HG02623 (cell line): ENCODE results near the gene EMP1.

Source experiments
- ATAC-seq: cut with Tn5 transposase; IDR thresholded peaks from one replicate; pipeline ENCODE4 v1.9.1; 2021; ENCODE audit warnings: moderate library complexity; ENCODE audit not compliant: unreplicated experiment

Gene EMP1

GRCh38 chr12:13218641-13219040 is 22.1 kb downstream of the EMP1 start:
- ATAC-seq: no peak

- ATAC-seq: no peak
Measured at GRCh38 chr12:13219320-13219719, 22.8 kb downstream of the EMP1 start.

DNA sequence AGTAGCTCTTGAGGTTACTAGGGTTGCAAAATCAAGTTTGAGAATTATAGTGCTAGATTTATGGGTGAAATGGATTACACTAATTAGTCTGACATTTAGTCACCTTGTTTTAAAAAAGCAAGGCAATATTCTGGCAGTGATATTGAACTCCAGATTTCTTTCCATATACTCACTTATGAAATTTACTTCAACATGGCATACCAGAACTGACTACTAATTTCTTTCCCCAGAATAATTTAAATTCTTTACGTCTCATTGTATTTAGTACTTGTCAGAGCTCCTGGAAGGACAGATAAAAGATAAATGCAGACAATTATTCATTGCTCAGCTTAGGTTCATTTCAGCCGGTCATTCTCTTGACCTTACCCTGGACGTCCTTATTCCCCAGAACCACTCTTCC is 24.3 kb downstream of the EMP1 start:
- ATAC-seq: no peak

DNA sequence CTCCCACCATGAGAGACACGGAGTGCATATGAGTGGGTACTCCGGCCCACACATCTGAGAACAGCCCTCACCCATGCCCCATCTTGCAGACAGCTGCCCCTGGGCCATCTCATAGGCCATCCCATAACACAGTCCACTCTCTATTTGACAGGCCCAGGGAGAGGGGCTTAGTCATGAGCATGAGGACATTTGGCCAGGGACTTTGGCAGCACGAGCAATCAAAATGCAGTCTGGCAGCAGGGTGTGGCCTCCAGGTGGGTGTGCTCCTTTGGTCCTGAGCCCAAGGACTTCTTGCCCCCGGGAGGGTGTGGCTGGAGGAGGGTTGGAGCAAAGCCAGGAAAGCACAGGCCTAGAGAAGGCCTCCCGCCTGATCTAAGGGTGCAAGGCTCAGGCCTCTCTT is 25.6 kb downstream of the EMP1 start:
- ATAC-seq: no peak

DNA sequence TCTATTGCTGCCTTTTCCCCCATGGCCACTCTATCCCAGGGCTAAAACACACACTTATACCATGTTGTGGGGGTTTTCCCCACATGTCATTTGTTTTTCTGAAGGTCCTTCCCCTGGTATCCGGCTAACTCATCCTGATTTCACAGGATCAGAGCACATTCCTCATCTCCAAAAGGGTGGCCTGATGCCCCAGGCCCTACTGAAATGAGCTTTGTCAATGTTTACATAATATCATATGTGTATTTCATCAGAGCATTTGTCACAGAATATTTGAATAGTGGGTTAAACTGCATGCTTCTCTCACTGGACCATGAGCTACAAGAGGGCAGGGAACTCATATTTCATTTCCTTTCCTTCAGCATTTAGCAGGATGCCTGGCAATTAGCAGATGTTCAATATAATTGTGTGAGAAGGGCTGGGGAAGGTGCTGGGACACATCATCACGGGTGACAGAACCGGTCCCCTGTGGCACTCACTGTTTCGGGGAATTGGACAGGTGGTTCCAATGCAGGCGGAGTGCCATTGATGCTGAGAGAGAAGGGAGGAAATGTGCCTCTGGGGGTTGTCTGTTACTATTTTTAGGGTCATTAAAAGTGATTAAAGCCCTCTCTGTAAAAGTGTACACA is 26.8 kb downstream of the EMP1 start:
- no peak for ATAC-seq

GRCh38 chr12:13223941-13224340 is 27.4 kb downstream of the EMP1 start:
- ATAC-seq: no peak

DNA sequence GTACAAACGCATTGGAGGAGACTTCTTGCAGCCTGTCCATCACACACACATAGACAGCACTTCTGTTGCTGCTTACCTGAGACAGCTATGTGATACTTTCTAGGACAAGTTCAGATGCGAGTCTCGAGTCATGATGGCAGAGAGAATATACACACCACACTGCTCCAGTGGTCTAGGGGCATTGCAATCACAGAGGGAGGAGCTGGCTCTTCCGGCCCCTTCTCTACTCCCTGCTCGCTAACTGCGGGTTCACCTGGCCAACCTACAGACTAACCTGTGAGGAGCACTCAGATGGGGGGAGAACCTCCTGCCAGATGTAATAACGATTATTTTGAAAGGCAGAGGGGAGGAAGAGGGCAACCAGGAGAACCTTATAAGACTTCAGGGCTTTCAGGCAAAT is 30.7 kb downstream of the EMP1 start:
- ATAC-seq: no peak

GRCh38 chr12:13228579-13228978 is 32.1 kb downstream of the EMP1 start:
- ATAC-seq: no peak

GRCh38 chr12:13229504-13229903 is 33.0 kb downstream of the EMP1 start:
- no peak for ATAC-seq

- no peak for ATAC-seq
Measured at GRCh38 chr12:13230500-13230899, 34.0 kb downstream of the EMP1 start.

GRCh38 chr12:13233830-13234641 is 37.5 kb downstream of the EMP1 start:
- ATAC-seq: no peak

- no peak for ATAC-seq
Measured at GRCh38 chr12:13238204-13238603, 41.7 kb downstream of the EMP1 start.

- no peak for ATAC-seq
Measured at GRCh38 chr12:13241833-13242488, 45.4 kb downstream of the EMP1 start.

DNA sequence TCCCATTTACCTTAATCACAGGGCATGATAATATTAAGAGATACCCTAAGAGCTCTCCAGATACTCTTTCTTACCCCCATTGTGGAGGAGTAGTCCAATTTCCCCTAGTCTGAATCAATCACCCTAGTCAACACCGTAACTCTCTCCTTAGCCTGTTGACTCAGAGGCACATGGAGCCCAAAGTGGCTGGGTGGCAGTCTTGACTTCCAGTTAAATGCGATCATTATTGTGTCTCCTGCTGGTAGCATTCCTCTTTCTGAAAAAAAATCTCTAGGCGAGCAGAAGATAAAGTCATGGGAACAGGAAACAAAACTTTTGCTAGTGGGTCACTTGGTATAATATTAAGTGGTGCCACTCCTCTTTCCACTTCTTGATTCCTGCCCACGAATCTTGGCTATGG is 46.4 kb downstream of the EMP1 start:
- ATAC-seq: no peak

GRCh38 chr12:13243516-13244070 is 47.1 kb downstream of the EMP1 start:
- ATAC-seq: no peak

GRCh38 chr12:13247596-13247995 is 51.1 kb downstream of the EMP1 start:
- no peak for ATAC-seq

- no peak for ATAC-seq
Measured at GRCh38 chr12:13248964-13249363, 52.4 kb downstream of the EMP1 start.

DNA sequence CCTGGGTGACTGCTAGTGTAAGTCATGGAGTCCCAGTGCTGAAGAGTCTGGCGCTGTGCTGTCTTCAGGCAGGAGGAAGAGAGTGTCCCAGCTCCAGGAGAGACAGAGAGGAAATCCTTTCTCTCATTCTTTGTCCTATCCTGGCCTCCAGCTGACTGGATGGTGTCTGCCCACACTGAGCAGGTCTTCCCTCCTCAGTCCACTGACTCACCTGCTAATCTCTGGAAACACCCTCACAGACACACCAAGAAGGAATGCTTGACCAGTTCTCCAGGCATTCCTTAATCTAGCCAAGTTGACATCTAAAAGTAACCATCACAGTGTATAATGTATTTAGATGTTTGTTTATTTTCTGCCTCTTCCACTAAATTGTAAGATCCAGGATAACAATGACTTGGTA is 53.9 kb downstream of the EMP1 start:
- ATAC-seq: no peak

DNA sequence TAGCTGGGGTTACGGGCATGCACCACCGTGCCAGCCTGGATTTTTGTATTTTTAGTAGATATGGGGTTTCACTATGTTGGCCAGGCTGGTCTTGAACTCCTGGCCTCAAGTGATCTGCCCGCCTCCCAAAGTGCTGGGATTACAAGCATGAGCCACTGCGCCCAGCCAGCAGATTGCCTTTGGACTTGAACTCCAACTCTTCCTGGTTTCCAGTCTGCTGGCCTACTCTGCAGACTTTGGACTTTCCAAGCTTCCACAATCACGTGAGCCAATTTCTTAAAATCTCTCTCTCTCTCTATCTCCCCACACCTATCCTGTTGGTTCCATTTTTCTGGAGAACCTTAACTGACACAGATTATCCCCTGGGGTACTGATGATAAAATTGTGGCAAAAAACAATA is 55.0 kb downstream of the EMP1 start:
- no peak for ATAC-seq

DNA sequence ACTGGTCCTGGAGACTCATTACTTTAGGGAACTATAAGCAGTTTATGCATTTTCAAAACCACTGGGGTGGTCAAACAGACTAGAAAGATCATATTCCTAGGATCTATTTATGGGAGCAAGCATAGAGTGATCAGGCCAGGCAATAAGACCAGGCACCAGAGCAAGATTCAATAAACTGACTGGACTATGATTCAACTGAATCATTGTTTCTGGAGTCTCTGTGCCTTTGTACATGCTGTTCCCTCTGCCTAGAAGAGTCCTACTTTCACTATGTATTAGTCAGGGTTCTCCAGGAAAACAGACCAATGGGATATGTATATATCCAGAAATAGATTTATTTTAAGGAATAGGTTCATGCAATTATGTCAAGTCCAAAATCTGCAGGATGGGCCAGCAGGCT is 55.5 kb downstream of the EMP1 start:
- ATAC-seq: no peak

GRCh38 chr12:13252616-13253015 is 56.1 kb downstream of the EMP1 start:
- ATAC-seq: no peak
